NK-92 (cell line): ENCODE results near the gene RNU1-3.
"Not testable (repeated sequence)": the region's sequence is repeated elsewhere in the genome, so short reads cannot be mapped to it uniquely, and the experiment has no call there.

Experiments
- DNase-seq: peaks from one replicate; lab custom pipeline; 2025; ENCODE audit not compliant: unreplicated experiment; lab: John Stamatoyannopoulos, UW

The RNU1-3 gene

GRCh38 chr1:16694308-16694702, 27.6 kb upstream of the RNU1-3 start:
- DNase-seq, result not testable (repeated sequence)

- DNase-seq, result not testable (repeated sequence)
Observed at GRCh38 chr1:16693449-16694307, 26.9 kb upstream of the RNU1-3 start.

- DNase-seq, result not testable (repeated sequence)
Observed at GRCh38 chr1:16692717-16693448, 26.1 kb upstream of the RNU1-3 start.

- not testable (repeated sequence) for DNase-seq
Observed at GRCh38 chr1:16692283-16692682, 25.5 kb upstream of the RNU1-3 start.

GRCh38 chr1:16690971-16691682, 24.4 kb upstream of the RNU1-3 start:
- DNase-seq, result not testable (repeated sequence)

- not testable (repeated sequence) for DNase-seq
Observed at GRCh38 chr1:16687132-16687800, 20.5 kb upstream of the RNU1-3 start.

GRCh38 chr1:16685445-16686371, 19.0 kb upstream of the RNU1-3 start:
- not testable (repeated sequence) for DNase-seq

- DNase-seq, result not testable (repeated sequence)
Observed at GRCh38 chr1:16684738-16685337, 18.1 kb upstream of the RNU1-3 start.

GRCh38 chr1:16684152-16684551, 17.4 kb upstream of the RNU1-3 start:
- DNase-seq, result not testable (repeated sequence)

- not testable (repeated sequence) for DNase-seq
Observed at GRCh38 chr1:16682803-16683202, 16.1 kb upstream of the RNU1-3 start.

- not testable (repeated sequence) for DNase-seq
Observed at GRCh38 chr1:16680366-16680765, 13.6 kb upstream of the RNU1-3 start.

GRCh38 chr1:16677552-16678431, 11.0 kb upstream of the RNU1-3 start:
- DNase-seq, result no peak

- not testable (repeated sequence) for DNase-seq
Observed at GRCh38 chr1:16676661-16677523, 10.1 kb upstream of the RNU1-3 start.

GRCh38 chr1:16675118-16675510, 8.4 kb upstream of the RNU1-3 start:
- not testable (repeated sequence) for DNase-seq

- not testable (repeated sequence) for DNase-seq
Observed at GRCh38 chr1:16673976-16674375, 7.2 kb upstream of the RNU1-3 start.

- DNase-seq, result not testable (repeated sequence)
Observed at GRCh38 chr1:16665836-16666235, 912 bp downstream of the RNU1-3 start.

GRCh38 chr1:16658234-16658633, 8.5 kb downstream of the RNU1-3 start:
- not testable (repeated sequence) for DNase-seq
